MM.1S (cell line): ENCODE data around the gene SLC6A7.

Experiments used
- DNase-seq: peaks from one replicate; pipeline ENCODE4 v3.0.0-alpha.2; 2015
- H2AFZ ChIP-seq: fragments of 300-600 bp; sonication (generic); 2 replicates; pipeline ENCODE4 v1.6.0; 2016; ENCODE audit warnings: antibody characterized with exemption, low read length
- H3F3A ChIP-seq: fragments of 300-600 bp; sonication (generic); 2 replicates; pipeline ENCODE4 v1.6.1; 2016; ENCODE audit warnings: mild to moderate bottlenecking, antibody characterized with exemption, low read length, moderate library complexity, mixed read lengths; ENCODE audit not compliant: insufficient read depth
- H3K27ac ChIP-seq: fragments of 300-600 bp; sonication (generic); 2 replicates; pipeline ENCODE4 v1.5.1; 2016; ENCODE audit warnings: mild to moderate bottlenecking, low read length
- H3K27me3 ChIP-seq: fragments of 300-600 bp; sonication (generic); replicated peaks from 2 replicates; pipeline ENCODE4 v1.6.0; 2016; ENCODE audit warnings: low read length; ENCODE audit not compliant: insufficient read depth
- H3K36me3 ChIP-seq: fragments of 300-600 bp; sonication (generic); replicated peaks from 2 replicates; pipeline ENCODE4 v1.6.1; 2016; ENCODE audit warnings: mild to moderate bottlenecking, low read length, mixed read lengths; ENCODE audit not compliant: insufficient read depth
- H3K4me1 ChIP-seq: fragments of 300-600 bp; sonication (generic); 2 replicates; pipeline ENCODE4 v1.6.1; 2016; ENCODE audit warnings: low read length, mixed read lengths
- H3K4me2 ChIP-seq: fragments of 300-600 bp; sonication (generic); 2 replicates; pipeline ENCODE4 v1.6.0; 2016; ENCODE audit warnings: low read depth, low read length
- H3K4me3 ChIP-seq: fragments of 300-600 bp; sonication (generic); 2 replicates; pipeline ENCODE4 v1.5.1; 2016; ENCODE audit warnings: low read length, mixed read lengths
- H3K79me2 ChIP-seq: fragments of 300-600 bp; sonication (generic); 2 replicates; pipeline ENCODE4 v1.6.1; 2016; ENCODE audit warnings: mixed run types, low read length, mixed read lengths
- H3K9ac ChIP-seq: fragments of 300-600 bp; sonication (generic); 2 replicates; pipeline ENCODE4 v1.6.1; 2016; ENCODE audit warnings: low read length, mixed read lengths
- H3K9me2 ChIP-seq: fragments of 300-600 bp; sonication (generic); replicated peaks from 2 replicates; pipeline ENCODE4 v1.6.1; 2016; ENCODE audit warnings: mild to moderate bottlenecking, low read length, mixed read lengths; ENCODE audit not compliant: insufficient read depth
- H3K9me3 ChIP-seq: fragments of 300-600 bp; sonication (generic); replicated peaks from 2 replicates; pipeline ENCODE4 v1.6.1; 2016; ENCODE audit warnings: mild to moderate bottlenecking, low read length, mixed read lengths; ENCODE audit not compliant: insufficient read depth
- H4K20me1 ChIP-seq: fragments of 300-600 bp; sonication (generic); 2 replicates; pipeline ENCODE4 v1.6.1; 2016; ENCODE audit warnings: mild to moderate bottlenecking, low read length, moderate library complexity, mixed read lengths; ENCODE audit not compliant: insufficient read depth
- CTCF ChIP-seq: fragments of 300-600 bp; sonication (generic); IDR thresholded peaks from 2 replicates; pipeline ENCODE4 v1.5.1; 2016; ENCODE audit warnings: antibody characterized with exemption, low read length, mixed read lengths
- EZH2 ChIP-seq: fragments of 300-600 bp; sonication (generic); optimal IDR thresholded peaks from 2 replicates; pipeline ENCODE3; 2017; ENCODE audit warnings: low read depth, mild to moderate bottlenecking, antibody characterized with exemption, low read length, mixed read lengths
- EZH2phosphoT487 ChIP-seq: fragments of 300-600 bp; sonication (generic); IDR thresholded peaks from 2 replicates; pipeline ENCODE4 v1.6.1; 2018; ENCODE audit warnings: antibody characterized with exemption, low read length

Gene SLC6A7

DNA sequence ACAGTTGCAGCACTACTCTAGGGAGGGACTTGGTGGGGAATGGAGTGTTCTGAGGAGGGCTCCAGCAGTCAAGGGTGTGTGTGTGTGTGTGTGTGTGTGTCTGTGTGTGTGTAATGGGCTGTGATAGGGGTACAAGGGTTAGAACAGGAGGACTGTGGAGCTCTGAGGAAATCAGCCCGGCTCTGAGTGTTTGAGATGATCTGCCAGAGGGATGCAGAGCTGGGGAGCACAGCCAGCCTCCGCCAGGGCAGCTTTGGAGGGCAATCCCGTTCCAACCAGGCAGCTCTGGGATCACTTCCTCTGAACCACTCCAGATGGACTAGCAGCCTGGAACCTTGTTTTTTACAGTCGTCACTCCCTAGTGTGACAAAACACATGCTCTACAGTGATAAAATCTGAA, 3.0 kb upstream of the SLC6A7 start:
- TF ChIP-seq EZH2phosphoT487 (no peak), CTCF (no peak), EZH2 (no peak)
- Histone ChIP-seq H3K79me2 (no peaks in the 10 kb centered on the region), H3K27ac (no peak overlapping the region), H3K9me3 (no peaks in the 10 kb centered on the region), H3K4me3 (no peak overlapping the region), H3K27me3 (peaks cover 31% of the 10 kb centered on the region), H4K20me1 (no peaks in the 10 kb centered on the region), H3K9me2 (no peaks in the 10 kb centered on the region), H3F3A (no peaks in the 10 kb centered on the region), H3K4me2 (no peak overlapping the region), H3K36me3 (no peaks in the 10 kb centered on the region), H2AFZ (no peak overlapping the region), H3K4me1 (no peaks in the 10 kb centered on the region), H3K9ac (no peak overlapping the region)
- DNase-seq, result no peak

DNA sequence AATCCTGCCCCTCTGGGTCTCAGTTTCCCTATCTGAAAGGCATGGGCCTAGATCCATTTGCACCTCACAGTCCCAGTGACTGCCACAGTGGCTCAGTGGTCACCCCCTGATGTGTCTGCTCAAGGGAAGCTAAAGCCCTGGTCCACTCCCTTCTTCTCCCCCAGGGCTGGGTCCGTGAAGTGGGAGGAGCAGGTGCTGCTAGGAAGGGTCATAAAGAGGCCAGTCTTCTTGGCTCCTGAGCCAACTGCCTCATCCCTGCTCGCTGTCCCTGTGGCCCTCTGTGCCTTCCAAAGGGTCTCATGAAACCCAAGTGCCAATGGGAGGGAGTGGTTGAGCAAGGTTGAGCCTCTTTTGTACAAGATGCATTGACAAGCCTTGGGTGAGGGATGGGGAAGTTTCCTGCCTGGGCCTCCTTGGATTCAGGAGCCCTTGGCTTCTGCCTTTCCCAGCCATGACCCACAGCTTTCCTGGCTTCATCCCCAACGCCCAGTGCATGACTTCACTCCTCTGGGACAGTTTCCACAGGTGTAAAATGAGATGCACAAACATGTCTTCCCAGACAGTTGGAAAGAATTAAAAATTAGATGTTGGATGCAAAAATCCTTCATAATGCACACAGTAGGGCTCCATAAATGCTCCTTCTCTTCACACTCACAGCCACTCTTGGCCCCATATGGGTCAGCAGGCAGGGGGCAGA, 1.6 kb upstream of the SLC6A7 start:
- H3K27me3 ChIP-seq, result peaks cover 40% of the 10 kb centered on the region
- H2AFZ ChIP-seq, result no peak overlapping the region
- no peaks in the 10 kb centered on the region for H3K36me3 ChIP-seq
- H3K27ac ChIP-seq, result no peak overlapping the region
- no peaks in the 10 kb centered on the region for H3K9me2 ChIP-seq
- no peaks in the 10 kb centered on the region for H3K79me2 ChIP-seq
- no peaks in the 10 kb centered on the region for H3K9me3 ChIP-seq
- H3K4me2 ChIP-seq, result no peak overlapping the region
- no peak for DNase-seq
- no peak overlapping the region for H3K4me3 ChIP-seq
- H3K9ac ChIP-seq, result no peak overlapping the region
- TF ChIP-seq EZH2, result no peak
- TF ChIP-seq EZH2phosphoT487, result no peak
- TF ChIP-seq CTCF, result no peak
- no peaks in the 10 kb centered on the region for H3K4me1 ChIP-seq
- no peaks in the 10 kb centered on the region for H3F3A ChIP-seq
- H4K20me1 ChIP-seq, result no peaks in the 10 kb centered on the region

DNA sequence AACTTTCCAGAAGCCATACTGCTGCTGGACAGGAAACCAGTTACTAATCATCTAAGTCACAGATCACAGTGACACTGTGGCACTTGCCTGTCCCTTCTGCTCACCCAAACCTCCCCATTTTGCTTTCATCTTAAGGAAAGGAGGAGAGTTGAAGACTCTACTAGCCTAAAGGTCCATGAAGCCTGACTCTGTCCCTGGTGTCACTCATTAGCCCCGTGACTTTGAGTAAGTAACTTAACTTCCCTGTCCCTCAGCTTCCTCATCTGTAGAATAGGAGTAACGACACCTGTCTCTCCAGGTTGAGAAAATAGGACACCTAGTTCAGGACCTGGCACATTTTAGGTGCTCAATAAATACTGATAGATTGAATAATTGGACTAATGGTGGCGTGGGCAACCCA, 536 bp upstream of the SLC6A7 start:
- Histone ChIP-seq H3F3A (no peaks in the 10 kb centered on the region), H3K79me2 (no peaks in the 10 kb centered on the region), H3K9me3 (no peaks in the 10 kb centered on the region), H4K20me1 (no peaks in the 10 kb centered on the region), H3K4me2 (no peak overlapping the region), H3K4me1 (no peaks in the 10 kb centered on the region), H3K36me3 (no peaks in the 10 kb centered on the region), H3K27me3 (peaks cover 40% of the 10 kb centered on the region), H3K9ac (no peak overlapping the region), H3K4me3 (no peak overlapping the region), H3K9me2 (no peaks in the 10 kb centered on the region), H3K27ac (no peak overlapping the region), H2AFZ (no peak overlapping the region)
- DNase-seq, result no peak
- TF ChIP-seq EZH2phosphoT487, result no peak
- no peak for TF ChIP-seq CTCF
- TF ChIP-seq EZH2, result no peak
